ENCODE data around the gene FOXS1.

DNA sequence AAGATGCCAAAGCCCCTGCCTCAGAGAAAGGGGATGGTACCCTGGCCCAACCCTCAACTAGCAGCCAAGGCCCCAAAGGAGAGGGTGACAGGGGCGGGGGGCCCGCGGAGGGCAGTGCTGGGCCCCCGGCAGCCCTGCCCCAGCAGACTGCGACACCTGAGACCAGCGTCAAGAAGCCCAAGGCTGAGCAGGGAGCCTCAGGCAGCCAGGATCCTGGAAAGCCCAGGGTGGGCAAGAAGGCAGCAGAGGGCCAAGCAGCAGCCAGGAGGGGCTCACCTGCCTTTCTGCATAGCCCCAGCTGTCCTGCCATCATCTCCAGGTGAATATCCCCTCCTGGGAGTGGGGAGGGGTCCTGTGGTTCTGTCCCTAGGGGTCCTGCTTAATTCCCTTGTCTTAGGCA is 25.2 kb downstream of the FOXS1 start:
- no peak for TF ChIP-seq POLR2A (IDR thresholded peaks at IDR 0.05)
- no peak for TF ChIP-seq EP300 (IDR thresholded peaks at IDR 0.05; ENCODE audit: low read depth)
- TF ChIP-seq, protein P1, sequence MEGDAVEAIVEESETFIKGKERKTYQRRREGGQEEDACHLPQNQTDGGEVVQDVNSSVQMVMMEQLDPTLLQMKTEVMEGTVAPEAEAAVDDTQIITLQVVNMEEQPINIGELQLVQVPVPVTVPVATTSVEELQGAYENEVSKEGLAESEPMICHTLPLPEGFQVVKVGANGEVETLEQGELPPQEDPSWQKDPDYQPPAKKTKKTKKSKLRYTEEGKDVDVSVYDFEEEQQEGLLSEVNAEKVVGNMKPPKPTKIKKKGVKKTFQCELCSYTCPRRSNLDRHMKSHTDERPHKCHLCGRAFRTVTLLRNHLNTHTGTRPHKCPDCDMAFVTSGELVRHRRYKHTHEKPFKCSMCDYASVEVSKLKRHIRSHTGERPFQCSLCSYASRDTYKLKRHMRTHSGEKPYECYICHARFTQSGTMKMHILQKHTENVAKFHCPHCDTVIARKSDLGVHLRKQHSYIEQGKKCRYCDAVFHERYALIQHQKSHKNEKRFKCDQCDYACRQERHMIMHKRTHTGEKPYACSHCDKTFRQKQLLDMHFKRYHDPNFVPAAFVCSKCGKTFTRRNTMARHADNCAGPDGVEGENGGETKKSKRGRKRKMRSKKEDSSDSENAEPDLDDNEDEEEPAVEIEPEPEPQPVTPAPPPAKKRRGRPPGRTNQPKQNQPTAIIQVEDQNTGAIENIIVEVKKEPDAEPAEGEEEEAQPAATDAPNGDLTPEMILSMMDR (IDR thresholded peaks at IDR 0.05): no peak
- no peak for TF ChIP-seq POLR2AphosphoS5 (IDR thresholded peaks at IDR 0.05)
